HEK293T (cell line): ENCODE data around the gene RTF2.

ENCODE experiments used
- FOXK2 ChIP-seq: fragments of 450-650 bp; IDR thresholded peaks from 2 replicates; pipeline ENCODE4 v1.6.1; 2016; ENCODE audit warnings: mild to moderate bottlenecking
- FOXM1 ChIP-seq: fragments of 450-650 bp; IDR thresholded peaks from 2 replicates; pipeline ENCODE4 v1.6.1; 2017; ENCODE audit warnings: mild to moderate bottlenecking, borderline replicate concordance
- L3MBTL2 ChIP-seq: fragments of 450-650 bp; conservative IDR thresholded peaks from 2 replicates; pipeline ENCODE4 v1.6.1; 2016; ENCODE audit warnings: mild to moderate bottlenecking
- SUZ12 ChIP-seq: fragments of 450-650 bp; IDR thresholded peaks from 2 replicates; pipeline ENCODE4 v1.6.1; 2016; ENCODE audit warnings: mild to moderate bottlenecking
- TARDBP ChIP-seq: fragments of 450-650 bp; IDR thresholded peaks from 2 replicates; pipeline ENCODE4 v1.6.1; 2016

DNA sequence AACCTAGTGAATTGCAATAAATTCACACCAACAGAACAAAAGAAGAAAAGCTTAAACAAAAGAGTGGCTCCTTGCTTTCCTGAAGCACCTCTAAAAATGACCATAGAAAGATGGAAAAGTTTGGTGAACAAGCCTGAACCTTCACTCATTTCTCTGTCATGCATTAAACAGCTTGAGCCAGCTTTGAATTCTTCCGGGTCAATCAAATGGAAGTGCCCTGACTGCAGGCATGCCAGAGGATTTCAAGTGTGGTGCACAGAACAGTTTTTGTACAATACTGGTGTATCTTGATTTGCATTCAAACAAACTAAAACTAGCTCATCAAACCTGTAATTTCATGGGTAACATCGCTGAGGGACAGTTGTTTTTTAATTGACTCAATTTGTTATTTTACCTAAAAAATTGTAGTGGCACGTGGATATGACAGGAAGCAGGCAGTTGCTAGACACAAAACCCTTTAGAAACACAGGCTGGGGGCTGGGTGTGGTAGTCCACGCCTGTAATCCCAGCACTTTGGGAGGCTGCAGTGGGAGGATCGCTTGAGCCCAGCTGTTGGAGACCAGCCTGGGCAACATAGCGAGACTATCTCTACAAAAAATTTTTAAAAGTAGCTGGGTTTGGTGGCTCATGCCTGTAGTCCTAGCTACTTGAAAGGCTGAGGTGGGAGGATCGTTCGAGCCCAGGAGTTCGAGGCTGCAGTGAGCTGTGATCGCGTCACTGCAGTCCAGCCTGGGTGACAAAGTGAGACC lies 47.3 kb upstream of the RTF2 start:
- TF ChIP-seq TARDBP (no peak), FOXM1 (no peak), L3MBTL2 (no peak), FOXK2 (no peak), SUZ12 (no peak)
